Activated CD4-positive, alpha-beta T cell treated with anti-CD3 and anti-CD28 coated beads, Interleukin-2, Interleukin-6, amounts not matched to agents 100 ng/mL and 50 ng/mL, durations not matched to agents 16 hours and 8 hours (primary cell): ENCODE data around the gene SMAD1.

Source experiments
- DNase-seq: peaks from one replicate; pipeline ENCODE4 v3.0.0-alpha.2; 2020

SMAD1 gene

GRCh38 chr4:145481164-145481941 is at the start of gene SMAD1:
TSS of gene SMAD1 (plus strand) at chr4:145481853. CDS start at chr4:145514614, 32,761 bp downstream.
- DNase-seq, result peak; percentile 51

- DNase-seq, result no peak
Measured at GRCh38 chr4:145433684-145434083, 48.0 kb upstream of the SMAD1 start.

GRCh38 chr4:145435646-145436045 is 46.0 kb upstream of the SMAD1 start:
- no peak for DNase-seq

GRCh38 chr4:145436114-145436513 is 45.5 kb upstream of the SMAD1 start:
- no peak for DNase-seq

GRCh38 chr4:145436796-145437195 is 44.9 kb upstream of the SMAD1 start:
- DNase-seq, result no peak

GRCh38 chr4:145437466-145437865 is 44.2 kb upstream of the SMAD1 start:
- no peak for DNase-seq

- no peak for DNase-seq
Measured at GRCh38 chr4:145438298-145438697, 43.4 kb upstream of the SMAD1 start.

- no peak for DNase-seq
Measured at GRCh38 chr4:145440292-145441007, 41.2 kb upstream of the SMAD1 start.

GRCh38 chr4:145446184-145446583 is 35.5 kb upstream of the SMAD1 start:
- DNase-seq, result no peak

- DNase-seq, result no peak
Measured at GRCh38 chr4:145451895-145452294, 29.8 kb upstream of the SMAD1 start.

- DNase-seq, result no peak
Measured at GRCh38 chr4:145452447-145453162, 29.0 kb upstream of the SMAD1 start.

- no peak for DNase-seq
Measured at GRCh38 chr4:145453163-145453520, 28.5 kb upstream of the SMAD1 start.

- DNase-seq, result no peak
Measured at GRCh38 chr4:145473203-145473602, 8.4 kb upstream of the SMAD1 start.

GRCh38 chr4:145480257-145480656 is 1.4 kb upstream of the SMAD1 start:
- DNase-seq, result no peak

GRCh38 chr4:145481942-145482208 is 222 bp downstream of the SMAD1 start:
- DNase-seq, result no peak

GRCh38 chr4:145482209-145483037 is 770 bp downstream of the SMAD1 start:
- peak; percentile 38 for DNase-seq

GRCh38 chr4:145483514-145483913 is 1.9 kb downstream of the SMAD1 start:
- no peak for DNase-seq

GRCh38 chr4:145484225-145484846 is 2.7 kb downstream of the SMAD1 start:
- DNase-seq, result no peak

- DNase-seq, result no peak
Measured at GRCh38 chr4:145485120-145485519, 3.5 kb downstream of the SMAD1 start.

- DNase-seq, result no peak
Measured at GRCh38 chr4:145486603-145487002, 5.0 kb downstream of the SMAD1 start.

GRCh38 chr4:145487631-145488030 is 6.0 kb downstream of the SMAD1 start:
- peak; percentile 68 for DNase-seq

GRCh38 chr4:145488310-145488709 is 6.7 kb downstream of the SMAD1 start:
- no peak for DNase-seq

- DNase-seq, result no peak
Measured at GRCh38 chr4:145489556-145489955, 7.9 kb downstream of the SMAD1 start.
